ENCODE measurements around the gene GIMAP8. TPM values are rescaled to one million over a fixed set of nuclear protein-coding genes. Genes with fewer than 3 reads are reported as not detected.
"Not testable (repeated sequence)": the region's sequence is repeated elsewhere in the genome, so short reads cannot be mapped to it uniquely, and the experiment has no call there.

The GIMAP8 gene
- total RNA-seq, 1 experiment from 2014 or later = 0.10 TPM

DNA sequence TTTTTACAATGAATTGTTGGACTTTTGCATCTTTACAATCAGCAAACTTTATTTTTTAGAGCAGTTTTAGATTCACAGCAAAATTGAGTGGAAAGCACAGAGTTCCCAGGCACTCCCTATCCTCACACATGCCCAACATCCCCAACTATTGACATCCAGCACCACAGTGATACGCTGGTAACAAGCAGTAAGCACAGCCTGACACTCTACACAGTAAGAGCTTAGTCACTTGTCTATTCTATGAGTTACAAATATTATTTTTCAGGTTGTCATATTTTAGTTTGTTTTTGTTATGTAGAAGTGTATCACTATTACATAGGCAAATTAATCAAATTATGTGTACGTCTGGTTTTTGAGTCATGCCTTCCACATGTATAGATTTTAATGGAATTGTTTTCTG lies 37.2 kb downstream of the GIMAP8 start:
- DNase-seq (ENCODE audit: low read depth, low spot score) (no peak), ATAC-seq (no peak)
- Histone ChIP-seq H3K4me1 (ENCODE audit: control insufficient read depth, insufficient read depth, low read length) (no peaks in the 10 kb centered on the region), H3K9me3 (ENCODE audit: control insufficient read depth, insufficient read depth, low read depth, low read length) (no peaks in the 10 kb centered on the region), H3K4me3 (ENCODE audit: low read depth in 2 of 2, low read length in 2 of 2) (no peak overlapping the region), H3K36me3 (ENCODE audit: control insufficient read depth, insufficient read depth, low read length) (no peaks in the 10 kb centered on the region), H3K27me3 (ENCODE audit: control insufficient read depth, insufficient read depth, low read length) (0 out of 2 replicates have a peak, but pooled peaks cover 2% of the 10 kb centered on the region), H3K27ac (ENCODE audit: low read length) (no peak overlapping the region)
- TF ChIP-seq POLR2AphosphoS5 (IDR thresholded peaks at IDR 0.05; ENCODE audit: low read depth, low read length) (no peak), TCF7L2 (IDR thresholded peaks at IDR 0.05; ENCODE audit: low read depth, low read length) (no peak), SIN3A (IDR thresholded peaks at IDR 0.05; ENCODE audit: borderline replicate concordance, insufficient read depth, low read depth, low read length) (no peak)
- TF ChIP-seq, protein P1, sequence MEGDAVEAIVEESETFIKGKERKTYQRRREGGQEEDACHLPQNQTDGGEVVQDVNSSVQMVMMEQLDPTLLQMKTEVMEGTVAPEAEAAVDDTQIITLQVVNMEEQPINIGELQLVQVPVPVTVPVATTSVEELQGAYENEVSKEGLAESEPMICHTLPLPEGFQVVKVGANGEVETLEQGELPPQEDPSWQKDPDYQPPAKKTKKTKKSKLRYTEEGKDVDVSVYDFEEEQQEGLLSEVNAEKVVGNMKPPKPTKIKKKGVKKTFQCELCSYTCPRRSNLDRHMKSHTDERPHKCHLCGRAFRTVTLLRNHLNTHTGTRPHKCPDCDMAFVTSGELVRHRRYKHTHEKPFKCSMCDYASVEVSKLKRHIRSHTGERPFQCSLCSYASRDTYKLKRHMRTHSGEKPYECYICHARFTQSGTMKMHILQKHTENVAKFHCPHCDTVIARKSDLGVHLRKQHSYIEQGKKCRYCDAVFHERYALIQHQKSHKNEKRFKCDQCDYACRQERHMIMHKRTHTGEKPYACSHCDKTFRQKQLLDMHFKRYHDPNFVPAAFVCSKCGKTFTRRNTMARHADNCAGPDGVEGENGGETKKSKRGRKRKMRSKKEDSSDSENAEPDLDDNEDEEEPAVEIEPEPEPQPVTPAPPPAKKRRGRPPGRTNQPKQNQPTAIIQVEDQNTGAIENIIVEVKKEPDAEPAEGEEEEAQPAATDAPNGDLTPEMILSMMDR (IDR thresholded peaks at IDR 0.05) = no peak
- TF ChIP-seq, protein P2, sequence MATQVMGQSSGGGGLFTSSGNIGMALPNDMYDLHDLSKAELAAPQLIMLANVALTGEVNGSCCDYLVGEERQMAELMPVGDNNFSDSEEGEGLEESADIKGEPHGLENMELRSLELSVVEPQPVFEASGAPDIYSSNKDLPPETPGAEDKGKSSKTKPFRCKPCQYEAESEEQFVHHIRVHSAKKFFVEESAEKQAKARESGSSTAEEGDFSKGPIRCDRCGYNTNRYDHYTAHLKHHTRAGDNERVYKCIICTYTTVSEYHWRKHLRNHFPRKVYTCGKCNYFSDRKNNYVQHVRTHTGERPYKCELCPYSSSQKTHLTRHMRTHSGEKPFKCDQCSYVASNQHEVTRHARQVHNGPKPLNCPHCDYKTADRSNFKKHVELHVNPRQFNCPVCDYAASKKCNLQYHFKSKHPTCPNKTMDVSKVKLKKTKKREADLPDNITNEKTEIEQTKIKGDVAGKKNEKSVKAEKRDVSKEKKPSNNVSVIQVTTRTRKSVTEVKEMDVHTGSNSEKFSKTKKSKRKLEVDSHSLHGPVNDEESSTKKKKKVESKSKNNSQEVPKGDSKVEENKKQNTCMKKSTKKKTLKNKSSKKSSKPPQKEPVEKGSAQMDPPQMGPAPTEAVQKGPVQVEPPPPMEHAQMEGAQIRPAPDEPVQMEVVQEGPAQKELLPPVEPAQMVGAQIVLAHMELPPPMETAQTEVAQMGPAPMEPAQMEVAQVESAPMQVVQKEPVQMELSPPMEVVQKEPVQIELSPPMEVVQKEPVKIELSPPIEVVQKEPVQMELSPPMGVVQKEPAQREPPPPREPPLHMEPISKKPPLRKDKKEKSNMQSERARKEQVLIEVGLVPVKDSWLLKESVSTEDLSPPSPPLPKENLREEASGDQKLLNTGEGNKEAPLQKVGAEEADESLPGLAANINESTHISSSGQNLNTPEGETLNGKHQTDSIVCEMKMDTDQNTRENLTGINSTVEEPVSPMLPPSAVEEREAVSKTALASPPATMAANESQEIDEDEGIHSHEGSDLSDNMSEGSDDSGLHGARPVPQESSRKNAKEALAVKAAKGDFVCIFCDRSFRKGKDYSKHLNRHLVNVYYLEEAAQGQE (IDR thresholded peaks at IDR 0.05; ENCODE audit: insufficient read depth in 1 of 2, low read depth in 2 of 2, low read length in 1 of 2) = no peak
- in situ Hi-C loops (cut with HindIII; ENCODE audit: low pct_unique_long_range_greater_than_20kb, low sequenced_read_pairs) (no loop called here), intact Hi-C loops (cut with micrococcal nuclease; ENCODE audit: unreplicated experiment) (no loop called here)
- CTCF ChIA-PET = no interaction called here
- no TSS peak for BruUV-seq (replicated peaks)
- POLR2A ChIA-PET = no interaction called here

DNA sequence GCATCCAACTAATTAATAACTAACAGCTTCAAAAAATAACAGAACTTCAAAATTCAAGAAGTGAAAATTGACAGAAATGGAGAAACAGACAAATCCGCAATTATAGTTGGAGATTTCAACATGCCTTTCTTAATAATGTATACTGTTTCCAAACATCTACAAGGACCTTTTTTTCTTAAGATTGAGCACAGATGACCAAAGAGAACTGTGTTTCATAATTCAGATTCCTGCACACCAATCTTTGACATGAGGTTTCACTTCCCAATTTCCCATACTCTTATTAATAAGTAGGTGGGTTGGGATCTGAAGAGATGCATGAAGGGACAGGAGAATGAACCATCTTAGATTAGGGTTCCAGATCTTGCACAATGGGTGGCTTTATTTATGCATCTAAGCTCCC lies 39.4 kb downstream of the GIMAP8 start:
- in situ Hi-C loops (cut with HindIII; ENCODE audit: low pct_unique_long_range_greater_than_20kb, low sequenced_read_pairs) (no loop called here), intact Hi-C loops (cut with micrococcal nuclease; ENCODE audit: unreplicated experiment) (no loop called here)
- H3K4me3 ChIP-seq (ENCODE audit: low read depth in 2 of 2, low read length in 2 of 2) = no peak overlapping the region
- H3K27me3 ChIP-seq (ENCODE audit: control insufficient read depth, insufficient read depth, low read length) = 0 out of 2 replicates have a peak, but pooled peaks cover 2% of the 10 kb centered on the region
- no peak overlapping the region for H3K27ac ChIP-seq (ENCODE audit: low read length)
- no peaks in the 10 kb centered on the region for H3K9me3 ChIP-seq (ENCODE audit: control insufficient read depth, insufficient read depth, low read depth, low read length)
- H3K36me3 ChIP-seq (ENCODE audit: control insufficient read depth, insufficient read depth, low read length) = no peaks in the 10 kb centered on the region
- no peak for DNase-seq (ENCODE audit: low read depth, low spot score)
- no peaks in the 10 kb centered on the region for H3K4me1 ChIP-seq (ENCODE audit: control insufficient read depth, insufficient read depth, low read length)
- CTCF ChIA-PET = no interaction called here
- BruUV-seq (replicated peaks) = no TSS peak
- POLR2A ChIA-PET = no interaction called here
- ATAC-seq = no peak
- TF ChIP-seq, protein P2 (IDR thresholded peaks at IDR 0.05; ENCODE audit: insufficient read depth in 1 of 2, low read depth in 2 of 2, low read length in 1 of 2) = no peak
- TF ChIP-seq TCF7L2 (IDR thresholded peaks at IDR 0.05; ENCODE audit: low read depth, low read length) (no peak), POLR2AphosphoS5 (IDR thresholded peaks at IDR 0.05; ENCODE audit: low read depth, low read length) (no peak), SIN3A (IDR thresholded peaks at IDR 0.05; ENCODE audit: borderline replicate concordance, insufficient read depth, low read depth, low read length) (no peak)
- TF ChIP-seq, protein P1 (IDR thresholded peaks at IDR 0.05) = no peak

DNA sequence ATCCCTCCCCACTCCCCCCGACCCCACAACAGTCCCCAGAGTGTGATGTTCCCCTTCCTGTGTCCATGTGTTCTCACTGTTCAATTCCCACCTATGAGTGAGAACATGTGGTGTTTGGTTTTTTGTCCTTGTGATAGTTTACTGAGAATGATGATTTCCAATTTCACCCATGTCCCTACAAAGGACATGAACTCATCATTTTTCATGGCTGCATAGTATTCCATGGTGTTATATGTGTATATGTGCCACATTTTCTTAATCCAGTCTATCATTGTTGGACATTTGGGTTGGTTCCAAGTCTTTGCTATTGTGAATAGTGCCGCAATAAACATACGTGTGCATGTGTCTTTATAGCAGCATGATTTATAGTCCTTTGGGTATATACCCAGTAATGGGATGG lies 43.0 kb downstream of the GIMAP8 start:
- H3K4me1 ChIP-seq (ENCODE audit: control insufficient read depth, insufficient read depth, low read length); in situ Hi-C loops (cut with HindIII; ENCODE audit: low pct_unique_long_range_greater_than_20kb, low sequenced_read_pairs); H3K27me3 ChIP-seq (ENCODE audit: control insufficient read depth, insufficient read depth, low read length); DNase-seq (ENCODE audit: low read depth, low spot score); intact Hi-C loops (cut with micrococcal nuclease; ENCODE audit: unreplicated experiment); ATAC-seq; H3K4me3 ChIP-seq (ENCODE audit: low read depth in 2 of 2, low read length in 2 of 2); H3K36me3 ChIP-seq (ENCODE audit: control insufficient read depth, insufficient read depth, low read length); H3K27ac ChIP-seq (ENCODE audit: low read length); H3K9me3 ChIP-seq (ENCODE audit: control insufficient read depth, insufficient read depth, low read depth, low read length); POLR2A ChIA-PET; BruUV-seq (replicated peaks); CTCF ChIA-PET: not testable (repeated sequence)
